GM12865 (cell line): Measurements from ENCODE around the gene LPAR1.

Source experiments
- DNase-seq: peaks from one replicate; pipeline ENCODE4 v3.0.0; 2010; ENCODE audit warnings: low read depth
- H3K4me3 ChIP-seq: 2 replicates; pipeline ENCODE4 v1.5.1; 2011; ENCODE audit warnings: mild to moderate bottlenecking, low read depth, low read length, control low read depth
- TF ChIP-seq, protein P1 (sequence below): IDR thresholded peaks from 2 replicates; pipeline ENCODE4 v1.5.1; 2011; ENCODE audit warnings: low read length, control low read depth, low read depth, inconsistent platforms; ENCODE audit not compliant: insufficient read depth; ENCODE audit errors: missing control alignments

The LPAR1 gene

GRCh38 chr9:111068383-111068730 lies 30.1 kb upstream of the LPAR1 start:
- no peak overlapping the region for H3K4me3 ChIP-seq
- TF ChIP-seq, protein P1, sequence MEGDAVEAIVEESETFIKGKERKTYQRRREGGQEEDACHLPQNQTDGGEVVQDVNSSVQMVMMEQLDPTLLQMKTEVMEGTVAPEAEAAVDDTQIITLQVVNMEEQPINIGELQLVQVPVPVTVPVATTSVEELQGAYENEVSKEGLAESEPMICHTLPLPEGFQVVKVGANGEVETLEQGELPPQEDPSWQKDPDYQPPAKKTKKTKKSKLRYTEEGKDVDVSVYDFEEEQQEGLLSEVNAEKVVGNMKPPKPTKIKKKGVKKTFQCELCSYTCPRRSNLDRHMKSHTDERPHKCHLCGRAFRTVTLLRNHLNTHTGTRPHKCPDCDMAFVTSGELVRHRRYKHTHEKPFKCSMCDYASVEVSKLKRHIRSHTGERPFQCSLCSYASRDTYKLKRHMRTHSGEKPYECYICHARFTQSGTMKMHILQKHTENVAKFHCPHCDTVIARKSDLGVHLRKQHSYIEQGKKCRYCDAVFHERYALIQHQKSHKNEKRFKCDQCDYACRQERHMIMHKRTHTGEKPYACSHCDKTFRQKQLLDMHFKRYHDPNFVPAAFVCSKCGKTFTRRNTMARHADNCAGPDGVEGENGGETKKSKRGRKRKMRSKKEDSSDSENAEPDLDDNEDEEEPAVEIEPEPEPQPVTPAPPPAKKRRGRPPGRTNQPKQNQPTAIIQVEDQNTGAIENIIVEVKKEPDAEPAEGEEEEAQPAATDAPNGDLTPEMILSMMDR: no peak
- no peak for DNase-seq

GRCh38 chr9:111066468-111066867 lies 28.2 kb upstream of the LPAR1 start:
- H3K4me3 ChIP-seq: no peak overlapping the region
- TF ChIP-seq, protein P1: no peak
- no peak for DNase-seq

GRCh38 chr9:111065414-111065813 lies 27.1 kb upstream of the LPAR1 start:
- no peak overlapping the region for H3K4me3 ChIP-seq
- peak; percentile 38 for DNase-seq
- TF ChIP-seq, protein P1: no peak

DNA sequence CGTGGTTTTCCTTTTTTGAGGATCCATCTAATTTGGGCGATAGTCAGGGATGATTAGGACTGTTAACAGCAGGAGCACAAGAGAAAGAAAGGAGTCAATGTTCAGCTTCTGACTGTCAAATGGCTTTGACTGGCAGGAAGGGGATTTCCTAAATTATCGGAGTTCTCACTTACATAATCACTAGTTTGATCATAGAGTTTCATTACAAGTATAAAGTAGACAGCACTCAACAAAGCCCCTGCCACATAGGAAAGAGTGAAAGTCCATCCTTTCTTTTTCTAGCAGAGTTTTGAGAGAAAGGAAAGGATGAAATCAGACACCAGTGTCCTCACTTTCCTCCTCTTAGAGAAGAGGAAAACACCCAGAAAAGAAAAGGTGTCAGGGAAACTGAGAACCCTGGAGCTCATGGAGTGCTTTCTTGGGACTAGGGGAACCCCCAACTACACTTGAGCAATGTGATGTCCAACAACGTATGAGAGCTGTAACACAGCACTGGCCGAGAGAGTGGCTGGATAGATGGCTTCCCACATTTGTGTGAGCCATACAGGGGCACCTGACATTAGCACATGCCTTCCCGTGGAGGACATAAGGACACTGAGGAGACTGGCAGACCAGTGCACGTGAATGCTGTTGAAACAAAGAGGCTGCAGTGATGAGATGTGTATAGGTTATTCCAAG lies 26.0 kb upstream of the LPAR1 start:
- TF ChIP-seq, protein P1: no peak
- DNase-seq: peak; percentile 66

DNA sequence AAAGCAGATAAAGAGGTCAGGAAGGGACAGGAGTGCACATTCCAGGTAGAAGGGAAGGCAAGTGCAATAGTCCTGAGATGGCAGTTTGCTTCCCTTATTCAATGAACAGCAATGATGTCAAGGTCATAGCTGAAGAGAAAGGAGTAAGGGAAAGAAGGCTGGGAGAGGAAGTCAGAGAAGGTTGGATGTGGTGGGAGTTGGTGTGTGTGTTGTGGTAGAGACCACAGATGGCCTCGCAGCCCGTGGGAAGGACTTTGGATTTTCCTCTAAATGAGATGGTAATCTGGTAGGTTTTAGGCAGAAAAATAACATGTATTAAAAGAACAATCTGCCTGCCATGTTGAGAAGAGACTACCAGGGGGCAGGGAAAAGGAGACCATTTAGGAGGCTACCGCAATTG lies 25.1 kb upstream of the LPAR1 start:
- H3K4me3 ChIP-seq: no peak overlapping the region
- TF ChIP-seq, protein P1: no peak
- no peak for DNase-seq

More for the DNA sequence above, 26.0 kb upstream of the LPAR1 start:
- H3K4me3 ChIP-seq: no peak overlapping the region

GRCh38 chr9:111058166-111058565 lies 19.9 kb upstream of the LPAR1 start:
- TF ChIP-seq, protein P1: no peak

GRCh38 chr9:111056538-111056937 lies 18.3 kb upstream of the LPAR1 start:
- no peak for DNase-seq
- TF ChIP-seq, protein P1: no peak
- no peak overlapping the region for H3K4me3 ChIP-seq

More at GRCh38 chr9:111058166-111058565, 19.9 kb upstream of the LPAR1 start:
- no peak overlapping the region for H3K4me3 ChIP-seq
- no peak for DNase-seq
